PC-3 (cell line): Measurements from ENCODE around the gene FOXB1. TPM values are rescaled to one million over a fixed set of nuclear protein-coding genes. Genes with fewer than 3 reads are reported as not detected.

Source experiments
- ATAC-seq: fragments of 200-7000 bp; cut with Tn5 transposase; 2 replicates; pipeline ENCODE4 v1.9.1; 2020; ENCODE audit warnings: mild to moderate bottlenecking, moderate library complexity
- BruUV-seq: library from RNA; stranded (reverse); fragments of 400-500 nt; replicated peaks from 2 replicates; lab custom pipeline; 2021; lab: Mats Ljungman, UMichigan
- CTCF ChIA-PET: fragments of 300-600 bp; sonication (Branson Sonifier 250); formaldehyde crosslinking; loops from one replicate; lab custom pipeline; 2022; ENCODE audit warnings: antibody characterized with exemption; lab: Charles Lee
- POLR2A ChIA-PET: fragments of 300-600 bp; sonication (Branson Sonifier 250); formaldehyde crosslinking; loops from one replicate; lab custom pipeline; 2022; ENCODE audit warnings: antibody characterized with exemption; ENCODE audit not compliant: unreplicated experiment; lab: Charles Lee
- DNase-seq: peaks from one replicate; pipeline ENCODE4 v3.0.0-alpha.2; 2015
- H2AFZ ChIP-seq: fragments of 300-600 bp; sonication (generic); 2 replicates; pipeline ENCODE4 v1.6.0; 2016; ENCODE audit warnings: antibody characterized with exemption, low read length
- H3F3A ChIP-seq: fragments of 300-600 bp; sonication (generic); one replicate; pipeline ENCODE4 v1.6.0; 2017; ENCODE audit warnings: antibody characterized with exemption, low read length, control low read depth, mild to moderate bottlenecking; ENCODE audit not compliant: unreplicated experiment
- H3K27ac ChIP-seq: fragments of 300-600 bp; sonication (generic); 2 replicates; pipeline ENCODE4 v1.5.1; 2016; ENCODE audit warnings: mild to moderate bottlenecking, low read length
- H3K27me3 ChIP-seq: fragments of 300-600 bp; sonication (generic); 2 replicates; pipeline ENCODE4 v1.6.1; 2016; ENCODE audit warnings: low read length, mixed read lengths
- H3K36me3 ChIP-seq: fragments of 300-600 bp; sonication (generic); 2 replicates; pipeline ENCODE4 v1.6.1; 2016; ENCODE audit warnings: low read depth, mixed run types, low read length, mixed read lengths
- H3K4me1 ChIP-seq: fragments of 300-600 bp; sonication (generic); 2 replicates; pipeline ENCODE4 v1.5.1; 2016; ENCODE audit warnings: low read length; ENCODE audit not compliant: insufficient read depth
- H3K4me2 ChIP-seq: fragments of 300-600 bp; sonication (generic); 2 replicates; pipeline ENCODE4 v1.6.0; 2016; ENCODE audit warnings: low read length
- H3K4me3 ChIP-seq: fragments of 300-600 bp; sonication (generic); 2 replicates; pipeline ENCODE4 v1.5.1; 2016; ENCODE audit warnings: mild to moderate bottlenecking, low read length, mixed read lengths
- H3K79me2 ChIP-seq: fragments of 300-600 bp; sonication (generic); 2 replicates; pipeline ENCODE4 v1.6.1; 2017; ENCODE audit warnings: low read length, mixed read lengths
- H3K9ac ChIP-seq: fragments of 300-600 bp; sonication (generic); 2 replicates; pipeline ENCODE4 v1.6.0; 2016; ENCODE audit warnings: mild to moderate bottlenecking, low read length
- H3K9me2 ChIP-seq: fragments of 300-600 bp; sonication (generic); replicated peaks from 2 replicates; pipeline ENCODE4 v1.6.1; 2016; ENCODE audit warnings: mixed run types, low read length, mixed read lengths
- H3K9me3 ChIP-seq: fragments of 300-600 bp; sonication (generic); 2 replicates; pipeline ENCODE4 v1.6.1; 2016; ENCODE audit warnings: low read length, mixed read lengths
- H4K20me1 ChIP-seq: fragments of 300-600 bp; sonication (generic); 2 replicates; pipeline ENCODE4 v1.6.1; 2016; ENCODE audit warnings: low read length, mixed read lengths
- CTCF ChIP-seq: fragments of 300-600 bp; sonication (generic); conservative IDR thresholded peaks from 2 replicates; pipeline ENCODE4 v1.5.1; 2017; ENCODE audit warnings: antibody characterized with exemption, low read depth, mild to moderate bottlenecking, low read length
- EZH2 ChIP-seq: fragments of 300-600 bp; sonication (generic); IDR thresholded peaks from one replicate; pipeline ENCODE4 v1.6.1; 2017; ENCODE audit warnings: antibody characterized with exemption, mild to moderate bottlenecking, low read length; ENCODE audit not compliant: unreplicated experiment
- EZH2phosphoT487 ChIP-seq: fragments of 300-600 bp; sonication (generic); IDR thresholded peaks from 2 replicates; pipeline ENCODE4 v1.6.1; 2018; ENCODE audit warnings: mild to moderate bottlenecking, antibody characterized with exemption, low read length, borderline replicate concordance
- intact Hi-C: fragments of 100-400 bp; cut with micrococcal nuclease; formaldehyde crosslinking; loops from 2 replicates; pipeline ENCODE4 v1.9.0; 2023
- total RNA-seq: library from RNA; depleted of rRNA; stranded (reverse); fragments of >200 nt; gene quantifications from 2 replicates; pipeline ENCODE4 v1.2.3, GENCODE V29; 2014

The FOXB1 gene
- total RNA-seq, 1 experiment from 2014 or later: not detected

DNA sequence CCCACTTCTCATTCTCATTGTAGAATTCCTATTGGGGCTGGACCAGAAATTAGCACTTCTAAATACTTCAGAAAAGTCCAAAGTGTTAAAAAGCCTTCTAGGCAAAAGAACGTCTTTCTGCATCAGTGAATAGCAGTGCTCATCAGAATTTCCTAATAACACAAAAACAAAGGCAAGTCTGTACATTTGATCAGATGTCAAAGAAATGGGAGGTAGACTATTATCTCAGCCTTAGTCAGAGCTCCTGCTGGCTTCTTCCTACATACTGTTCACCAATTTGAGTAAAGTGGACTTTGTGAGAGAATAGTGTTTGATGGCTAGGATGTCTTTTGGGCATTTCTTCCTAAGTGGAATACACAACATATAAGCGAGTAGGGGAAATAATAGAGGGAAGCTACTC is 48.7 kb downstream of the FOXB1 start:
- ChIA-PET POLR2A (no interaction called here), CTCF (no interaction called here)
- Histone ChIP-seq H3K79me2 (no peaks in the 10 kb centered on the region), H3K27me3 (no peaks in the 10 kb centered on the region), H3K4me2 (no peak overlapping the region), H4K20me1 (no peaks in the 10 kb centered on the region), H3K9me3 (no peaks in the 10 kb centered on the region), H3F3A (no peaks in the 10 kb centered on the region), H3K9me2 (no peaks in the 10 kb centered on the region), H2AFZ (no peak overlapping the region), H3K36me3 (no peaks in the 10 kb centered on the region), H3K27ac (no peak overlapping the region), H3K9ac (no peak overlapping the region), H3K4me3 (no peak overlapping the region), H3K4me1 (no peaks in the 10 kb centered on the region)
- BruUV-seq: no TSS peak
- DNase-seq: peak; percentile 5
- TF ChIP-seq CTCF (no peak), EZH2 (no peak), EZH2phosphoT487 (no peak)
- ATAC-seq: no peak
- intact Hi-C loops: no loop called here

DNA sequence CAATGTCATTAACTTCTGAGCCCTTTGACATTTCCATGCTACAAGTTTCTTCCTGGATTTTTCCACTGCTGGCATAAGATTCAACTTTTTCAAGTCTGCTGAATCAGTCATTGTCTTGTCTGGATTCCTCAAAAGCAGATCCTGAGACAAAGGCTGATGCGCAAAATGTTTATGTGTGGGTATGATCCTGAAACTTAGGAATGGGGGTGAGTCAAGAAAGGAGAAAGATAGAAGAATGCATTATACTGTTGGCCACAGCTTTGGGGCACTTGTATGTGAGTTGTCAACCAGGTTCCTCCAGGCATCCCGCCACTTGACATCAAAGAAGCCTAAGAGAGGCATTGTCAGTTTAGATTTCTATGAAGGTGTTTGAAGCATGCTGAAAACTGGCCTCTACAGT is 50.4 kb downstream of the FOXB1 start:
- Histone ChIP-seq H4K20me1 (no peaks in the 10 kb centered on the region), H3K27me3 (no peaks in the 10 kb centered on the region), H3K4me1 (no peaks in the 10 kb centered on the region), H3K4me3 (no peak overlapping the region), H3K9me2 (no peaks in the 10 kb centered on the region), H3K27ac (no peak overlapping the region), H3K4me2 (no peak overlapping the region), H3K9ac (no peak overlapping the region), H3K9me3 (no peaks in the 10 kb centered on the region), H2AFZ (no peak overlapping the region), H3K36me3 (no peaks in the 10 kb centered on the region), H3K79me2 (no peaks in the 10 kb centered on the region), H3F3A (no peaks in the 10 kb centered on the region)
- ChIA-PET POLR2A (no interaction called here), CTCF (no interaction called here)
- no TSS peak for BruUV-seq
- ATAC-seq: no peak
- intact Hi-C loops: no loop called here
- DNase-seq: no peak
- TF ChIP-seq EZH2phosphoT487: no peak
- no peak for TF ChIP-seq CTCF
- no peak for TF ChIP-seq EZH2
